Vagina (tissue), 2 donors: ENCODE data around the gene USP54.

ENCODE experiments used
- POLR2A ChIP-seq, 2 donors: fragments of 450-650 bp; IDR thresholded peaks; one replicate each; pipeline ENCODE4 v1.6.1; 2017; ENCODE audit warnings: antibody characterized with exemption in 2 of 2, mild to moderate bottlenecking in 2 of 2, moderate library complexity in 2 of 2
- POLR2AphosphoS5 ChIP-seq, 2 donors: sonication (generic); formaldehyde crosslinking; IDR thresholded peaks; one replicate each; pipeline ENCODE4 v1.9.0; 2017; ENCODE audit warnings: antibody characterized with exemption in 2 of 2, mild to moderate bottlenecking in 2 of 2, low read depth in 1 of 2; ENCODE audit not compliant: insufficient read depth in 1 of 2
- TF ChIP-seq, protein P1 (sequence below), 3 experiments: fragments of 450-650 bp in 2 of 3; fragments of 200-600 bp in 1 of 3; sonication (generic) in 1 of 3; IDR thresholded peaks; one replicate each; pipeline ENCODE4 v1.5.1; 2017 to 2019; ENCODE audit warnings: antibody characterized with exemption in 3 of 3, mild to moderate bottlenecking in 2 of 3, moderate library complexity in 2 of 3

DNA sequence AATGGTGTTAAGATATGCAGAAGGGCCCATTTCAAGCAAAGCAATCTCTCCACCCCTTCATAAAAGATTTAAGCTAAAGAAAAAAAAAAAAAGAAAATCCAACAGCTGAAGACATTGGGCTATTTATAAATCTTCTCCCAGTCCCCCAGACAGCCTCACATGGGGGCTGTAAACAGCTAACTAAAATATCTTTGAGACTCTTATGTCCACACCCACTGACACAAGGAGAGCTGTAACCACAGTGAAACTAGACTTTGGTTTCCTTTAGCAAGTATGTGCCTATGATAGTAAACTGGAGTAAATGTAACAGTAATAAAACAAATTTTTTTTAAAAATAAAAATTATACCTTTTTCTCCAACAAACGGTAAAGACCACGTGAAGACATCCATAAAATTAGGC, 123.9 kb downstream of the USP54 start:
- TF ChIP-seq, protein P1, sequence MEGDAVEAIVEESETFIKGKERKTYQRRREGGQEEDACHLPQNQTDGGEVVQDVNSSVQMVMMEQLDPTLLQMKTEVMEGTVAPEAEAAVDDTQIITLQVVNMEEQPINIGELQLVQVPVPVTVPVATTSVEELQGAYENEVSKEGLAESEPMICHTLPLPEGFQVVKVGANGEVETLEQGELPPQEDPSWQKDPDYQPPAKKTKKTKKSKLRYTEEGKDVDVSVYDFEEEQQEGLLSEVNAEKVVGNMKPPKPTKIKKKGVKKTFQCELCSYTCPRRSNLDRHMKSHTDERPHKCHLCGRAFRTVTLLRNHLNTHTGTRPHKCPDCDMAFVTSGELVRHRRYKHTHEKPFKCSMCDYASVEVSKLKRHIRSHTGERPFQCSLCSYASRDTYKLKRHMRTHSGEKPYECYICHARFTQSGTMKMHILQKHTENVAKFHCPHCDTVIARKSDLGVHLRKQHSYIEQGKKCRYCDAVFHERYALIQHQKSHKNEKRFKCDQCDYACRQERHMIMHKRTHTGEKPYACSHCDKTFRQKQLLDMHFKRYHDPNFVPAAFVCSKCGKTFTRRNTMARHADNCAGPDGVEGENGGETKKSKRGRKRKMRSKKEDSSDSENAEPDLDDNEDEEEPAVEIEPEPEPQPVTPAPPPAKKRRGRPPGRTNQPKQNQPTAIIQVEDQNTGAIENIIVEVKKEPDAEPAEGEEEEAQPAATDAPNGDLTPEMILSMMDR (IDR thresholded peaks at IDR 0.05) = no peak
- TF ChIP-seq POLR2A (IDR thresholded peaks at IDR 0.05) (no peak), POLR2AphosphoS5 (IDR thresholded peaks at IDR 0.05; ENCODE audit: insufficient read depth in 1 of 2, low read depth in 1 of 2) (no peak)
